Measurements from ENCODE around the gene RHOXF1.

DNA sequence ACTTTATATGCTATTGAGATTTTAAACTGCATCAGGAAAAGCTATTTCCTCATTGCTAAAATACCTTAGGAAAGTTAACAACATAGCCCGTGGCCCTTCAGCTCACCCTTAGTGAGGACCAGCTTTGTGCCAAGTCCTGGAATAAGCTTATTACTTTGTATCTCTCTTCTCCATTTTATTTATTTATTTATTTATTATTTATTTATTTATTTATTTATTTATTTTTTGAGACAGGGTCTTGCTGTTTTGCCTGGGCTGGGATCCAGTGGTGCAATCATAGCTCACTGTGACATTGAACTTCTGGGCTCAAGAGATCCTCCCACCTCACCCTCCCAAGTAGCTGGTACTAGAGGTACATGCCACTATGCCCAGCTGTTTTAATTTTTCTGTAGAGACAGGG is 6.3 kb downstream of the RHOXF1 start:
- no peak for TF ChIP-seq CEBPB (IDR thresholded peaks at IDR 0.05; ENCODE audit: low read depth, low read length)
- no peak for TF ChIP-seq POLR2AphosphoS5 (IDR thresholded peaks at IDR 0.05; ENCODE audit: low read depth, low read length)
- TF ChIP-seq POLR2A (IDR thresholded peaks at IDR 0.05; ENCODE audit: control extremely low read depth in 1 of 2, low read depth in 2 of 2, low read length in 2 of 2): no peak
- no peak for TF ChIP-seq SP1 (IDR thresholded peaks at IDR 0.05; ENCODE audit: low read depth, low read length)
- TF ChIP-seq MAFK (IDR thresholded peaks at IDR 0.05; ENCODE audit: low read depth, low read length): no peak
- no peak for TF ChIP-seq EZH2 (IDR thresholded peaks at IDR 0.05; ENCODE audit: low read depth, low read length, severe bottlenecking)
